Measurements from ENCODE around the gene HNRNPA2B1. TPM values are rescaled to one million over a fixed set of nuclear protein-coding genes. Genes with fewer than 3 reads are reported as not detected.

HNRNPA2B1 gene
- total RNA-seq, 2 experiments from 2014 or later = 696 to 705 TPM

- CTCF ChIA-PET = no interaction called here
- Mint-ChIP-seq H3K4me1 (no peaks in the 10 kb centered on the region), H3K4me3 (no peak overlapping the region), H3K36me3 (ENCODE audit: low read depth) (no peaks in the 10 kb centered on the region), H3K27ac (no peak overlapping the region), H3K27me3 (peaks cover 9% of the 10 kb centered on the region), H3K9me3 (no peaks in the 10 kb centered on the region)
- DNase-seq = no peak
- POLR2A ChIA-PET = no interaction called here
Measured at GRCh38 chr7:26144184-26145080, 56.1 kb downstream of the HNRNPA2B1 start.

GRCh38 chr7:26143298-26144048, 57.1 kb downstream of the HNRNPA2B1 start:
- Mint-ChIP-seq H3K9me3 (no peaks in the 10 kb centered on the region), H3K4me1 (no peaks in the 10 kb centered on the region), H3K36me3 (ENCODE audit: low read depth) (no peaks in the 10 kb centered on the region), H3K27me3 (peaks cover 9% of the 10 kb centered on the region), H3K4me3 (no peak overlapping the region), H3K27ac (no peak overlapping the region)
- DNase-seq = no peak
- POLR2A ChIA-PET = interaction anchor here (0.9 kb wide), 1 partner anchor 9 kb away, joined by 3 read pairs; the partner anchor contains the start of gene NFE2L3
- CTCF ChIA-PET = no interaction called here

- H3K27me3 Mint-ChIP-seq = peaks cover 8% of the 10 kb centered on the region
- H3K27ac Mint-ChIP-seq = no peak overlapping the region
- no peaks in the 10 kb centered on the region for H3K9me3 Mint-ChIP-seq
- H3K36me3 Mint-ChIP-seq (ENCODE audit: low read depth) = no peaks in the 10 kb centered on the region
- no peaks in the 10 kb centered on the region for H3K4me1 Mint-ChIP-seq
- no peak overlapping the region for H3K4me3 Mint-ChIP-seq
- POLR2A ChIA-PET = no interaction called here
- no peak for DNase-seq
- CTCF ChIA-PET = interaction anchor here (0.9 kb wide), 1 partner anchor 9 kb away, joined by 3 read pairs; no protein-coding TSS in a partner anchor
Measured at GRCh38 chr7:26141077-26141476, 59.5 kb downstream of the HNRNPA2B1 start.

- H3K27ac Mint-ChIP-seq = no peak overlapping the region
- H3K4me3 Mint-ChIP-seq = no peak overlapping the region
- ChIA-PET CTCF (interaction anchor here (0.9 kb wide), 1 partner anchor 9 kb away, joined by 3 read pairs; no protein-coding TSS in a partner anchor), POLR2A (no interaction called here)
- H3K9me3 Mint-ChIP-seq = no peaks in the 10 kb centered on the region
- no peaks in the 10 kb centered on the region for H3K4me1 Mint-ChIP-seq
- no peaks in the 10 kb centered on the region for H3K36me3 Mint-ChIP-seq (ENCODE audit: low read depth)
- peaks cover 5% of the 10 kb centered on the region for H3K27me3 Mint-ChIP-seq
- no peak for DNase-seq
Measured at GRCh38 chr7:26140380-26140779, 60.2 kb downstream of the HNRNPA2B1 start.

Other genes starting within 250 kb of the HNRNPA2B1 start
- gene NFE2L3, start 48.5 kb downstream of the HNRNPA2B1 start, total RNA-seq = 10 to 100 TPM; 21.5 to 24.0 TPM
- 100 to 1,000 TPM; 214 to 215 TPM for gene CBX3, start 999 bp upstream of the HNRNPA2B1 start, total RNA-seq
- gene SNX10, start 91.1 kb upstream of the HNRNPA2B1 start, total RNA-seq = 10 to 100 TPM; 42.4 to 45.7 TPM

Measured in activated CD4-positive, alpha-beta memory T cell treated with anti-CD3 and anti-CD28 coated beads, Interleukin-2, amount 10 ng/mL, durations not matched to agents 7 days and 5 days (primary cell).